Eye (tissue), 1 donor: ENCODE results near the gene ZFHX3.
A peak's percentile ranks its signal among the peaks of the same experiment; 100 is the strongest.
"Not testable (repeated sequence)": the region's sequence is repeated elsewhere in the genome, so short reads cannot be mapped to it uniquely, and the experiment has no call there.

Experiments used
- DNase-seq: peaks from one replicate; pipeline ENCODE4 v3.0.0-alpha.2; 2015

Gene ZFHX3

DNA sequence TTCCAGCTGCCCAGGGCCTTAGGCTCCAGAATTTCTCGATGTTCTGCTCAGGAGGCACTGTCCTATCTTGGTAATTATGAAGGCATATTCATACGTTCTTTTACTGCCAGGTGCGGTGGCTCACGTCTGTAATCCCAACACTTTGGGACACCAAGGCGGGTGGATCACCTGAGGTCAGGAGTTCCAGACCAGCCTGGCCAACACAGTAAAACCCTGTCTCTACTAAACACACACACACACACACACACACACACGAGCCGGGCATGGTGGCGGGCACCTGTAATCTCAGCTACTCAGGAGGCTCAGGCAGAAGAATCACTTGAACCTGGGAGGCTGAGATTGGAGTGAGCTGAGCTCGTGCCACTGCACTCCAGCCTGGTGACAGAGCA is 52.1 kb downstream of the ZFHX3 start:
- not testable (repeated sequence) for DNase-seq

DNA sequence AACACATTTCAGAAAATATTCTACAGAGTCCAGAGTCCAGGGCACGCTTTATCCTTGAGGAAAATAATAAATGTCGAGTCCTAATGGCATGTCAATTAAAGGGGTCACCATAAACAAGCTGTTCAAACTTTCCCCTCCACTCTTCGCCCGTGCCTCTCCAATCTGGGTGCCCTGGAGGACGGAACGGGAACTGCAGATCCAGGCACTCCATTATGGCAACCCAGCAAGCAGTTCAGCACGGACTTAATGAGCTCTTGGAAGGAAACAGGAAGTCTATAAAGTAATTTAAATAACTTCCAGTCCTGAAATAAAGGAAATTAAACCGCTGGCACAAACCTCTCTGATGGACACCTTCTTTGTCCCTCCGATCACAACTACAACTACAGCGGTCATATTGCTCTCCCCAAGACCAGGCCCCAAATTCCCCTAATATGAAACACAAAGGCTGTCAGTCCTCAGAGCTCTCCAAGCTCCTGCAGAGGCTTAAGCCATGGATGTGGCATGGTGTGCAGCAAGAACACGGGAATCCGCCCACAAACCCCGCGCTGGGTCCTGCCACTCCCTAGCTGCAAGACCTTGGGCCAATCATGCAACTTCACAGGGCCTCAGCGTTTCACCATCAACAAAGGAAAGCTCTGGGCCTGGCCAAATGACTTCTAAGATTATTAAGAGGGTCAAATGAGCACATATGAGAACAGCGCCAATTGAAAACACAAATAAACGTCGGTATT is 52.6 kb downstream of the ZFHX3 start:
- DNase-seq, result peak; percentile 71

DNA sequence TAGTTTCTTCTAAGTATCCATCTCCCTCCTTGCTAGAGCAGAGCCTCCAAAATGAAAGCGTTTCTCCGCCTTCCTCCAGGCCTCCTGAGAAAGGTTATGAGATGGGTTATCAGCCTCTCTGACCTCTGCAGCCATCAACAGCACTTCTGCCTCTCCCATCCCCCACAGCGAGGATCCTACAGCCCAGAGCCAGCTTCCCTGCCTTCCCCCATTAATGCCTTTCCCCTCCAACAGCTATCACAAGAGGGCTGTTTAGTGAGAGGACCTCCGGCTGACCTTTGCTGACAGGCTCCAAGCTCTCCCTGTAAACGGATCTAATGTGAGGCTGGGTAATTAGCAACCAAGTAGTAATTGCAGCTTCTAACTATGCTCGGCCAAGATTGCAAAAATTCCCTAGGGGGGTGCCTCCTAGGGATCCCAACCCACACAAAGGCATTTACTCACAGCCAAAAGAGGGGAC is 55.8 kb downstream of the ZFHX3 start:
- DNase-seq, result peak; percentile 90

DNA sequence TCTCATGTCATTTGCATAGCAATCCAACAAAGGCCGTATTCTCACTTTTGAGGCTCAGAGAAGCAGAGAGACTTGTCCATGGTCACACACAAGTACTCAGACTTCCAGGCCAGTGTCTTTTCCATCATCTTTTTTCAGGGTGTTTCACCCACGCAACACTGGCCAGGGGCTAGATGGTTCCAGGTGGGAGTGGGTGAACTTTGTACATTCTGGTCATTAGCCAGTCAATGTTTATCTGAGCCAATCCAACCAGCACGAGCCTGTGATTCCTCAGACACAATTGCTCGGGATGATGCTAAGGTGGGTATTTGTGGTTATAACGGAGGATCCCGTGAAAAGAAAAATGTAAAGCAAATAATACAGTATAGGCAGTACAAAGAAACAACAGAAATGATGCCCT is 56.3 kb downstream of the ZFHX3 start:
- DNase-seq, result no peak

DNA sequence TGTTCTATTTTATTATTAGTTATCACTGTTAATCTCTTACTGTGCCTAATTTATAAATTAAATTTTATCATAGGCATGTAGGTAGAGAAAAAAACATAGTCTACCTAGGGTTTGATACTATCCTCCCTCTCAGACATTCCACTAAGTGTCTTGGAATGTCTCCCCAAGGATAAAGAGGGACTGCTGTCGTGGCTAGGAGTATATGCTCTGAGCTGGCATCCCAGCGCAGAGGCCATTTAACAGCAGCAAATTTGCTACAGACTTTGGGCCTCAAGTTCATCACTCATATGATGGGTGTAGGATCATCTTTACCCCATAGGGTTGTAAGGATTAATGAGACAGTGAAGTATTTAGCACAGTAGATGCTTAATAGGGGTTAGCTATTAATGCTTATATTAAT is 56.7 kb downstream of the ZFHX3 start:
- no peak for DNase-seq

DNA sequence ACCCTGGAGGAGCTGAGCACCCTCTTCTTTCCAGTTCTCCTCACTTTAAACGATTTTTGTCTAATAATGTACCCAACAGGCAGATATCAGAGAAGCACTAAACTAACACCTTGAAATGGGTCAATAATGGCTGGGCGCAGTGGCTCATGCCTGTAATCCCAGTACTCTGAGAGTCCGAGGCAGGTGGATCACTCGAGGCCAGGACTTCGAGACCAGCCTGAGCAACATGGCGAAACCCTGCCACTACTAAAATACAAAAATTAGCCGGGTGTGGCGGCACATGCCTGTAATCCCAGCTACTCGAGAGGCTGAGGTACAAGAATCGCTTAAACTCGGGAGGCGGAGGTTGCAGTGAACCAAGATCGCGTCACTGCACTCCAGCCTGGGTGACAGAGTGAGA is 57.4 kb downstream of the ZFHX3 start:
- DNase-seq, result no peak

DNA sequence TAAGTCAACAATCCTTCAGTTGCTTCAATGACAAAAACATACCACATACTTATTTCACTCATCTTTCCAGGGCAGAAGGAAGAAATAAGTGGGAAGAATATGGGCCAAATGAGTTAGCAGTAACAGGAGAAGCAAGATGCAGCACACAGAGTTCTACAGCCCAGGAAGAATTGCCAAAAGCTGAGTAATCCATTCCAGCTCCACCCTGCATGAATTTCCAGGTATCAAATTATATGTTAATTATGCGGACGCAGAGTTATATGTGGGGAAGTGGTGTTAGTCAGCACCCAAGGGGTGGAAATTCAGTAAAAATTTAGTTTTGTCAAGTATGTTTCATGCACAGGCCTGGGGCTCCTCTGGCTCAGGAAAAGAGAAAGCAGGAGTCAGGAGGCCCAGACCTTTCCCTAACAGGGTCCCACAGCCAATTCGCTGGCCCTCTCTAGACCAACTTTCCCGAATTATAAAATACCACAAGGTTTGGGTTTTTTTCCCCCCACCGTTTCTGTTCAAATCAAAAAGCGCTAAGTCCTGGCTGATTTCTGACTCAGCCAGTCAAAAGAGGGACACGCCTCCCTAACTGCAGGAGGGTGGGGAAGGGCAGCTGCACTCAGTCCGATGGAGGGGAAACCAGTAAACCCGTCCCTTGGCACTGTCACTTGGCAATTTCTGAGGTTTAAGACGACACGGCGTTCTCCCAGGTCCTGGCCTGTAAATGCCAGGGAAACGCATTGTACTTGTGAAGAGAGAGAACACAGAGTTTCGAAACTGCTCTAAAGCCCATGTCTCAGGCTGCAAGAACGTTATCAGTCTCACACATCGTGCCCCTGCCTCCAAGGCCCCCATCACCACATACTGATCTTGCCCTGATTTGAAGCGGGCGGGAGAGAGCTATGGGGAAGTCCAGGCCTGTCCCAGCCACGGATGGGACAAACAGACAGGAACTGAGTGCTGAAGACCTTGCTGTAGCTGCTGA is 58.1 kb downstream of the ZFHX3 start:
- peak; percentile 66 for DNase-seq

DNA sequence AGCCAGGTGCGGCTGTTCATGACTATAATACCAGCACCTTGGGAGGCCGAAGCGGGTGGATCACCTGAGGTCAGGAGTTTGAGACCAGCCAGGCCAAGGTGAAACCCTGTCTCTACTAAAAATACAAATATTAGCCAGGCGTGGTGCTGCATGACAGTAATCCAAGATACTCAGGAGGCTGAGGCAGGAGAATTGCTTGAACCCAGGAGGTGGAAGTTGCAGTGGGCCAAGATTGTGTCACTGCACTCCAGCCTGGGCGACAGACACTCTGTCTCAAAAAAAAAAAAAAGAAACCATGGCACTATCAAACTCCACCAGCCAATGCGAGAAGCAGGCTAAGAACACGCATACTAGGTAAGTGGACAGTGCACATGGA is 58.7 kb downstream of the ZFHX3 start:
- not testable (repeated sequence) for DNase-seq

DNA sequence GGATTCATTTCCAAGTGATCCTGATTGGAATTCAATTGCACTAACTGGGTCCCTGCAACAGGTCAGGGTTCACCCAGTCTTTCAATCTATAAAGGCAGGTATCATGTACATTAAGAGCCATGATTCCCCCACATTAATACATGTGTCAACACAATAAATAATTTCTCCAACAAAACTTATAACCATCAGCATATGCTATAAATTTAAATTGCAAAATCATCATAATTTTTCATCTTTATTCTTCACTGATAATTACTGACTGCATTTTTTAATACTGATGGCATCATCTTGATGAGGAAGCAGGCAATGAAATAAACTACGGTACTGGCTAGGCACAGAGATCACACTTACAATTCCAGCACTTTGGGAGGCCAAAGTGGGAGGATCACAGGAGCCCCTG is 59.4 kb downstream of the ZFHX3 start:
- no peak for DNase-seq

DNA sequence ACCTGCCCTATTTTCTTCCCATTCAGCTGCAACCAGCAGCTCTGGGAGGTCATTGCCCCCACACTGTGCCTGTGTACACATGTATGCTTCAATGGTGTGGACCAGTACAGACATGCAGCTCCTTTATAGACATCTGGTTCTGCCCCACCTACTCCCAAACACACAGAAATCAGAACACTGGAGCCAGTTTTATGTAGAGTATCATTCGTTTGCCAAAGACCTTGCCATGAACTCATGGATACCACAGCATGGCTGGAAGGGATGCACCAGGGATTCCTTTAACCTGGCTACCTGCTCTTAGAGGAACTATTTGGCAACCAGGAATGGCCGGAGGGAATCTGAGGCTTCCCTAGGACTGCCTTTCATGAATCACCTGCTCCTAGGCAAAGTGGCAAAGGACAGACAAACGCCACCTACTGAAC is 60.4 kb downstream of the ZFHX3 start:
- DNase-seq, result no peak

DNA sequence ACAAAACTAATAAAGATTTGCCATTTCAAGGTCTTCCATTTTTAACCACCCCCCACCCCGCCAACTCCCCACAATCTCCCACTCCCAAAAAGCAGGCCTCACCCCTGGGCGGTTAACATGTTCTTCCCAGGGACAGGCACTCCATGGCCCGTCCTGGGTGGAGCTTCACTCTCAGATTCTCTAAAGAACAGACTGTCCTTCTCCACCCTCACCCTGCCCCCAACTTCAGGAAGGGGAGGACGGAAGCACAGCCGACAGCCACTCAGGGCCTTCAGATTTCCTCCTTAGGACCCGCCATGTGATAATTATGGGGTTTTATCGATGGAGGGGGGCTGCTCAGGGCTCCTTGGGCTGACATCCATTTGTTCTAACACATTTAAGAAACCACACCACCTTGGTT is 61.9 kb downstream of the ZFHX3 start:
- no peak for DNase-seq

DNA sequence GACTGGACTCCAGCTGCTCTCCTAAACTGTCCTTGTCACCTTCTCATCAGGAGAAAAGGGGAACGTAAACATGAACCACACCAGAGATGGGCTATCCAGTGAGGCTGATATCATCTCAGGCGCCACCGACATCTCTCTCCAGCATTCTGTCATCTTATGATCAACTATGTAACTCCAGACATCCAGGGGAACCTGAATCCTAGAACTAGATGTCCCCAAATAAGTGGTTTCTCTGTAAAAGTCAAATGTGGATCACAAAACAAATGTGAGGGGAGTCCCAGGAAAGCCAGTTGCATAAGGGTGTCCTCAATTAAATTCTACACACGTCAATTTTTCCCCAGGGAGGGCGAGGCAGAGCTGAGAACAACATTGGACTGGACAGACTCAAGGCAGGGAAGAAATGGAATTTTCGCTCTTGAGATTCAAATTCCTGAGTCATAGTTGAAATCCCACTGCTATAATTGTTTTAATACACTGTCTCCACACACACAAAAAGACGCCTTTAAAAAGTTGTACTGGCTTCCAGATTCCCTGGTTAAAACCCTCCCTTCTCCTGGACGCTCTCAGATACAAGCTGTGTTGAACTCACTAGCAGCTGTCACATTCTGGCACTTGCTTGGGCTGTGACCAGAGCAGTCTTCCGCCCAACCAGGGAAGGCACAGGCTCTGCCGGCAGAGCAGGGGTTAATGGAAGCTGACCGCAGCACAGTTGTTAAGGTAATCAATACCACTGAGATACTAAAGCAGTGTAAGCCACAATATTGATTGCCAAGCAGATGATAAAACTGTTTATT is 62.6 kb downstream of the ZFHX3 start:
- peak; percentile 63 for DNase-seq

DNA sequence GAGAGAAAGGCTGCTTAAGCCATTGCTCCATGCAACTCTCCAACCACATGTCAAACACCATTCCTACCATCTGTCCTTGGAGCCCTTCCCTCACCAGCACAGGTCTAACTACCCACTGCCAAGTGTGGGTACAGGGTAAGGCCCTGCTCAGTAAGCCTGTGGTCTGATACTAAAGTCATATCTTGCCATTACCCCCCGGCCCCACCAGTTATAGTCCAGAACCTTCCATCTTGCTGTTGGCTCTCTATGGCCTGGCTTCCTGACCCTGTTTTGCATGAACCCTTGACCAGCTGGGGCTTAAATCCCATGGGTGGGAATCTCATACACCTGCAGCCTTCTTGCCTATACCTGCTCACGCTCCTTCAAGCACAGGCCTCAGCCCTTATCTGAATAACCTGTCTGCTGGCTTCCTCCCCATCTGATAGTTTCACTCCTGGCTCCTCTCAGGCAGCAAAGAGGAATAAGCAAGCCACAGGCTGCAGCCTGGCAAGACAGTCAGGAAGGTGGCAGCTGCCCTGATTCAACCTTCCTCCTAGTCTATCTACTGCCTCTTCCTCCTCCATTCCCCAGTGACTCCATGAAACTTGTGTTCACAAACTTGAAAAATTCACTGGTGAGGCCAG is 64.1 kb downstream of the ZFHX3 start:
- no peak for DNase-seq

DNA sequence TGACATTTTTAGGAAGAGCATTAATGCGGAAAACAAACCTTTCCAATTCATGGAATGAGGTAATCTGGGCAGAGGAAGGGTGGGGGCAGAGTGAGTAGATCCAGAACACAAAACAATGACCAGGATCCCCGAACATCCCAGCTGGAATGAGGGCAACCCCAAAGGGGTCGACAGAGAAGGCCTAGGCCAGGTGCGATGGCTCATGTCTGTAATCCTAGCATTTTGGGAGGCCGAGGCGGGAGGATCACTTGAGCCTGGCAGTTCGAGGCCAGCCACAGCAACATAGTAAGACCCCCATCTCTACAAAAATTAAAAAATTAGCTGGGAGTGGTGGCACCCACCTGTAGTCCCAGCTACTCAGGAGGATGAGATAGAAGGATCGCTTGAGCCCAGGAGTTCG is 64.7 kb downstream of the ZFHX3 start:
- DNase-seq, result no peak

DNA sequence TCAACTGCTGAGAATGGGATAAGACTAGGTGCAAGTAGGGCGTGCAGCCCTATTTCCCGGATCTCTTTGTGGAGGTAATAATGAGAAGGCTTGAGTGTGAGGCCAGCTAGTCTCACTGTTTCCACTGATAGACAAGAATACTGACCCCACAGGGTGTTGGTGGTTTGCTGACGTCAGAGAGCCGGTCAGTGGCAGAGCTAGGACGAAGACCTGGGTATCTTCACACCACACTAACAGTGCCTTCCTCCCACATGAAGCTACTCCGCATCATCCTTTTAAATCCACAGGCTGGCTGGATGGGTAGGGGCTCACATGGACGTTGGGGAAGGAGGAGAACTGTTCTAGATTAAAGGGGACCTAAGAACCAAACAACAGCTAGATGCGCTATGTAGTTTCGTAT is 68.0 kb downstream of the ZFHX3 start:
- DNase-seq, result no peak

DNA sequence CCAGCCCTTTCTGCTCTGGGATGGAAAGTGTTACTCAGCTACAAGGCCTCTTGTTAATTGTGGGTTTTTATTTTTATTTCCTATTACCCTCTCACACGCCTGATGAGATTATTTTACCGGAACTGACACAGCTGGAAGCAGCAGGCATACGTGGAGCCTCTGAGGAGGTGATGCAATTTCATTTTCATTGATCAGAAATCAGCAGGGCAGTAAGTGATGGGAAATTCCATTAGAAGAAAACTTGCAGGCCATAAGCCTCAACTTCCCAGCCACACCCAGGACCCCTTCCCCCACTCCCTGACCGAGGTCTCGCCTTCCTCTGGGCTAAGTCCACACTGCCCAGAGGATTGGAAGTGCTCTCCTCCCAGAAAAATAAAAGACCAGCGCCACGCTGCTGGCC is 69.7 kb downstream of the ZFHX3 start:
- no peak for DNase-seq

DNA sequence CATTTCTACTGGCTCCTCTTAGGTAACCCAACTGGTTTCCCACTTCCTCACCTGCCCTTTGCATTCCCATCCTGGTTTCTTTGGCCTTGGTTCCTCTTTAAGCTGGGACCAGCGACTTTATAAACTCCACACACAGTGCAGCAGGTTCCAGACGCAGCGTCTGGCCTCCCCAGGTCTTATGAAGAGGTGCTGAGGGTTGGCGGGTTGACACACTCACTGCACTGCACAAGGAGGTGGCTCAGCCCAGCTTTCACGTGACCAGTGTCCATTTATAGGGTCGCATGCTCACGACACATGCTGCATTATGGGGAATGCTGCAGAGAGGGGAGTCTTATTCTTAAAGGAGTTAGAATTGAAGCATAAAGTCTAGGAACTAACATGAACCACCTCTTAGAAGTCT is 70.8 kb downstream of the ZFHX3 start:
- DNase-seq, result no peak

DNA sequence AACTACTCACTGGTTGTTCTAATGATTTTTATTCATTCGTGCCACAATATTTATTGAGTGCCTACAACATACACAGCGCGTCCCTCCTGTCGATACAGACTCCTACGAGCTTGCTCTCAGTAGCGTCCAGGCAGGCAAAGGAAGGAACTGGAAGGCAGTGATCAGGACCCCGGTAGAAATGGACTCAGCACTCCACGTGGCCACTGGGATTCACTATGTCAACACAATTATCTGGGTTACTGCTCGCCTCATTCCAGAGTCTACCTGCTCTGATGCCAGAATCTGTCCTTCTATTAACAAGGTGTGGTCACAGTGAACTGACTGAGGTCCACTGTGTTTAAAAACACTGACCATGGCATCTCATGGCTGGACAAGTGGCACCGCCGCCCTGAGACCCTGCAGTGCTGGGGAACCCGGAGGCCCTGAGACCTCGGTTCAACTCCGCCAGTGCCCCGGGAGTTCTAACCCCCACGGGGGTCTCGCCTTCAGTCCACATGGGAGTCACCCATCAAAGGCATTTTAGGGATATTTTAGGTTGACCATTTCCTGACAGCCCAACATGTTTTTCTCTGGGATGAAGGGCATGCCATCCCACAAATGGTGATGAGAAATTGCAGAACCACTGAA is 71.4 kb downstream of the ZFHX3 start:
- DNase-seq, result no peak

DNA sequence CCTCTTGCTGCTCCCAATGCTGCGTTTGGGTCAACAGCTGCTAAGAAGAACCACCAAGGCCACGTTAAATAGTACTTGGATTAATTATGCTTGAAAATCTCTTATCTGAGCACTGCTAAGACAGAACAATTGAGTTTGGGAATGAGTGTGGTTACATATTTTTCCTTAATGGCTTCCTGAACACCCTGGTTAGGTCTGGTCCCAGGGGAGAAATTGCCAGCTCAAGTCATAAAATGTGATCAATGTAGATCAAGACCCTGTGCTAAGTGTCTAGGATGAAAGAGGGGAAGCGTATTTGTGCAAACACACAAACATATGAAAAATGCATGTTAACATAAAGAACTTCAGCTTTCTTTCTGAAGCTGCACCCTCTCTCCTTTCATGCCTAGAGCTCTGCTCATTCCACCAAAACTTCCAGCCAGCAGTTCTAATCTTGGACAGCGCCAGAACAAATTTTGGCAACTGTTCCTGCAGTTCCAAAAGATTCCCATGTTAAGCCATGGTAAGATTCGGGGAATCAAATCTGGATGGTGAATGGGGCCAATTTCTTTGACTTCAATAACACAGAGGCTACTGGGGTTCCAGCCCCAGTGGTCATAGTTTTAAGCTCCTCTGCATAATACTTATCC is 72.0 kb downstream of the ZFHX3 start:
- DNase-seq, result no peak

DNA sequence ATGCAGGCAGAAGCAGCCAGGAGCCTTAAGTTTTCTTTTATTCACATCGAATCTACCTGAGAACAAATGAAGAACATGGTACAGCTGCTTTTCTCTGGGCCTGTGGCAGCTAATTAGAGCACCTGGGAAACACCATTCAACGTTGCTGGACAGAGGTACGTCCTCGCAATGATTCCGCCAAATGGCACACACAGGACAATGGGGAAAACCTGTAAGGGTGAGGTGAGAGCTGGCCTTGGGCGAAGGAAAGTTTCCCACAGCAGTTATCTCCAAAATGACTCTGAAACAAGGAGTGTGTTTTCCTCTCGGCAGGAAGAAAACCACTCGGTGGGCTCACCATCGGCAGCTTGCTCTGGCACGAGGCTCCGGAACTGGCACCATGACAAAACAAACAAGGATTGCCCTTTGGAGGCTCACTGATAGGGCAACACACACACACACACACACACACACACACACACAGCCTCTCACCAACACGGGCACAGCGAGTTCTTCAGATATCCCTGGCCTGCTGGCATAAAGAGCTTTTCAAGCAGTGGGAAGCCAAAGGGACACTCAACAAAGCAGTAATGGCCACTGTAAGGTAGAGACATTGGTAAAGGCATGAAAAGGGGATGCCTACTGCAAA is 73.7 kb downstream of the ZFHX3 start:
- no peak for DNase-seq

DNA sequence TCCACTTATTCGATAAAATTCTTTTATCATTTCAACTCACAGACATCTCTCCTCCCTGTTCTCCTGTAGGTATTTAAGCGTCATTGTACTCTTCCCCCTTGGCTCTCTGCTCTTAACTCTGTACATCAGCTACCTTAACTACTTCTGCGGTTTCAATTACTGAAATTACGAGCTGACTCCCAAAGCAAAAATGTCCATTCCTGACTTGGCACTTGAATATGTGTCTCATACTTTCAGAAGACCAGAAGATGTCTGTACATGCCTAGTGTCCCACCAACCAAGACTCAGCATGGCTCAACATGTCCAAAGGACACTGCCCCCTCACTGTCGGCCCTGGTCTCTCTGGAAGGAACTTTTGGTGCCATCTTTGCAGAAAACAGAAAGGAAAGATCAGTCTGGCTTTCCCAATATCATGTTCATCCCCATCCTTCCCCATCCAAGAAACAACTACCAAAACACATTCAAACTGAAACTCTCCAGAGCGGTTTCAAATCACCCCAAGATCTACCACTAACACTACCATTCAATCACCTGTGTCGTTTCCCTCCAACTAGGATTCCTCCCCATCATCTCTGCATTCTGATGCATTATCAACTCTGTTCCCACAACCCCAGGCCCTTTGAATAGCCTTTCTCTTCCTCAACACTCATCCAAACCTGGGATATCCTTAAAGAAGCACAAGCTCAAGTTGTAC is 74.9 kb downstream of the ZFHX3 start:
- DNase-seq, result no peak
